Effector CD8-positive, alpha-beta T cell (primary cell): Measurements from ENCODE around the gene KRTAP5-5.
"Not testable (repeated sequence)": the region's sequence is repeated elsewhere in the genome, so short reads cannot be mapped to it uniquely, and the experiment has no call there.

Experiments used
- DNase-seq: peaks from one replicate; lab custom pipeline; 2025; lab: John Stamatoyannopoulos, UW

The KRTAP5-5 gene

GRCh38 chr11:1656061-1656441, 26.5 kb downstream of the KRTAP5-5 start:
- DNase-seq = no peak

- no peak for DNase-seq
Observed at GRCh38 chr11:1656670-1657069, 27.1 kb downstream of the KRTAP5-5 start.

- no peak for DNase-seq
Observed at GRCh38 chr11:1659506-1659905, 29.9 kb downstream of the KRTAP5-5 start.

GRCh38 chr11:1660111-1660867, 30.7 kb downstream of the KRTAP5-5 start:
- no peak for DNase-seq

GRCh38 chr11:1661454-1662269, 32.1 kb downstream of the KRTAP5-5 start:
- DNase-seq = not testable (repeated sequence)

GRCh38 chr11:1662699-1663283, 33.2 kb downstream of the KRTAP5-5 start:
- DNase-seq = not testable (repeated sequence)

- no peak for DNase-seq
Observed at GRCh38 chr11:1665313-1665712, 35.7 kb downstream of the KRTAP5-5 start.

- DNase-seq = no peak
Observed at GRCh38 chr11:1667121-1667850, 37.7 kb downstream of the KRTAP5-5 start.

- no peak for DNase-seq
Observed at GRCh38 chr11:1667906-1668305, 38.3 kb downstream of the KRTAP5-5 start.

- no peak for DNase-seq
Observed at GRCh38 chr11:1668911-1669473, 39.4 kb downstream of the KRTAP5-5 start.

- no peak for DNase-seq
Observed at GRCh38 chr11:1669546-1670218, 40.1 kb downstream of the KRTAP5-5 start.

GRCh38 chr11:1670457-1670856, 40.9 kb downstream of the KRTAP5-5 start:
- DNase-seq = peak; percentile 9

GRCh38 chr11:1670905-1671371, 41.4 kb downstream of the KRTAP5-5 start:
- DNase-seq = no peak

GRCh38 chr11:1671658-1672057, 42.1 kb downstream of the KRTAP5-5 start:
- DNase-seq = no peak

- DNase-seq = no peak
Observed at GRCh38 chr11:1672613-1673350, 43.2 kb downstream of the KRTAP5-5 start.

GRCh38 chr11:1673446-1674172, 44.0 kb downstream of the KRTAP5-5 start:
- no peak for DNase-seq

- DNase-seq = no peak
Observed at GRCh38 chr11:1674173-1675131, 44.9 kb downstream of the KRTAP5-5 start.

GRCh38 chr11:1675536-1676228, 46.1 kb downstream of the KRTAP5-5 start:
- no peak for DNase-seq
